GM18951 (cell line): Measurements from ENCODE around the gene ROR2.

Experiments used
- POLR2A ChIP-seq: IDR thresholded peaks from 4 replicates; pipeline ENCODE4 v1.6.1; 2011; ENCODE audit warnings: mild to moderate bottlenecking; ENCODE audit not compliant: insufficient read length, insufficient read depth; ENCODE audit errors: extremely low read depth
- in situ Hi-C: fragments of 300-500 bp; cut with MboI; formaldehyde crosslinking; loops from one replicate; pipeline ENCODE4 v1.12.0; 2022; ENCODE audit warnings: low sequenced_read_pairs, mixed read lengths, inconsistent platforms; ENCODE audit not compliant: unreplicated experiment

ROR2 gene

GRCh38 chr9:91724609-91725505 is 225.2 kb downstream of the ROR2 start:
- TF ChIP-seq POLR2A = no peak
- in situ Hi-C loops = no loop called here

- in situ Hi-C loops = no loop called here
- TF ChIP-seq POLR2A = no peak
Measured at GRCh38 chr9:91724068-91724440, 226.0 kb downstream of the ROR2 start.

- in situ Hi-C loops = no loop called here
- TF ChIP-seq POLR2A = no peak
Measured at GRCh38 chr9:91723420-91724067, 226.5 kb downstream of the ROR2 start.

- in situ Hi-C loops = no loop called here
Measured at GRCh38 chr9:91720751-91721705, 229.0 kb downstream of the ROR2 start.

GRCh38 chr9:91720313-91720712 is 229.7 kb downstream of the ROR2 start:
- no peak for TF ChIP-seq POLR2A
- in situ Hi-C loops = no loop called here

More at GRCh38 chr9:91720751-91721705, 229.0 kb downstream of the ROR2 start:
- no peak for TF ChIP-seq POLR2A

GRCh38 chr9:91718071-91718470 is 232.0 kb downstream of the ROR2 start:
- in situ Hi-C loops = no loop called here
- TF ChIP-seq POLR2A = no peak

GRCh38 chr9:91716815-91717214 is 233.2 kb downstream of the ROR2 start:
- in situ Hi-C loops = no loop called here
- TF ChIP-seq POLR2A = no peak

- in situ Hi-C loops = no loop called here
- TF ChIP-seq POLR2A = no peak
Measured at GRCh38 chr9:91716239-91716638, 233.8 kb downstream of the ROR2 start.

- in situ Hi-C loops = no loop called here
- no peak for TF ChIP-seq POLR2A
Measured at GRCh38 chr9:91714874-91715615, 235.0 kb downstream of the ROR2 start.

GRCh38 chr9:91714020-91714806 is 235.8 kb downstream of the ROR2 start:
- in situ Hi-C loops = no loop called here
- peak; percentile 27 for TF ChIP-seq POLR2A

GRCh38 chr9:91712811-91713210 is 237.2 kb downstream of the ROR2 start:
- no peak for TF ChIP-seq POLR2A
- in situ Hi-C loops = no loop called here
